Liver (tissue), 9 donors: ENCODE data around the gene AGAP5. TPM values are rescaled to one million over a fixed set of nuclear protein-coding genes. Genes with fewer than 3 reads are reported as not detected.
"Not testable (repeated sequence)": the region's sequence is repeated elsewhere in the genome, so short reads cannot be mapped to it uniquely, and the experiment has no call there.

Experiments
- DNase-seq: peaks from one replicate; pipeline ENCODE4 v3.0.0-alpha.2; 2017; ENCODE audit warnings: low spot score
- H3K27ac ChIP-seq, 2 donors: one replicate each; pipeline ENCODE4 v1.7.0; 2013; ENCODE audit warnings: inconsistent platforms in 2 of 2, low read length in 2 of 2, control low read depth in 1 of 2, low read depth in 1 of 2, mild to moderate bottlenecking in 1 of 2
- H3K27me3 ChIP-seq, 4 donors: one replicate each; pipeline versions ENCODE4 v1.6.1 to v1.7.0; 2013; ENCODE audit warnings: low read length in 3 of 4, inconsistent platforms in 1 of 4, mild to moderate bottlenecking in 1 of 4, moderate library complexity in 1 of 4; ENCODE audit not compliant: control insufficient read depth in 4 of 4, insufficient read depth in 4 of 4
- H3K36me3 ChIP-seq, 4 donors: one replicate each; pipeline versions ENCODE4 v1.6.1 to v1.7.0; 2013; ENCODE audit warnings: low read length in 3 of 4, mild to moderate bottlenecking in 3 of 4, low read depth in 1 of 4, moderate library complexity in 1 of 4; ENCODE audit not compliant: control insufficient read depth in 4 of 4, insufficient read depth in 3 of 4
- H3K4me1 ChIP-seq, 4 donors: one replicate each; pipeline versions ENCODE4 v1.6.1 to v1.7.0; 2013; ENCODE audit warnings: low read length in 3 of 4, mild to moderate bottlenecking in 3 of 4, moderate library complexity in 1 of 4; ENCODE audit not compliant: control insufficient read depth in 4 of 4, insufficient read depth in 4 of 4
- H3K4me3 ChIP-seq, 3 donors: one replicate each; pipeline versions ENCODE4 v1.6.1 to v1.7.0; 2013; ENCODE audit warnings: low read length in 3 of 3, control low read depth in 1 of 3, low read depth in 1 of 3, mild to moderate bottlenecking in 1 of 3
- H3K9ac ChIP-seq, 2 donors: one replicate each; pipeline ENCODE4 v1.7.0; 2013; ENCODE audit warnings: low read length in 2 of 2, mild to moderate bottlenecking in 2 of 2, moderate library complexity in 2 of 2, control low read depth in 1 of 2, low read depth in 1 of 2
- H3K9me3 ChIP-seq, 4 donors: one replicate each; pipeline versions ENCODE4 v1.6.1 to v1.7.0; 2013; ENCODE audit warnings: low read length in 3 of 4; ENCODE audit not compliant: control insufficient read depth in 4 of 4
- ATF3 ChIP-seq: IDR thresholded peaks from 2 replicates; pipeline ENCODE4 v1.6.1; 2016; ENCODE audit warnings: antibody characterized with exemption
- CTCF ChIP-seq: fragments of 150-350 bp; IDR thresholded peaks from 2 replicates; pipeline ENCODE4 v1.5.1; 2017; ENCODE audit warnings: improper control_type of control experiment, low read depth, low read length; ENCODE audit not compliant: missing input control
- EGR1 ChIP-seq, 2 donors: IDR thresholded peaks; 2 replicates each; pipeline ENCODE4 v1.6.1; 2016 to 2018; ENCODE audit warnings: antibody characterized with exemption in 2 of 2, low read depth in 2 of 2
- FOXA1 ChIP-seq: IDR thresholded peaks from 2 replicates; pipeline ENCODE4 v1.6.1; 2016; ENCODE audit warnings: antibody characterized with exemption
- GABPA ChIP-seq, 2 donors: IDR thresholded peaks in 1 of 2; conservative IDR thresholded peaks in 1 of 2; 2 replicates each; pipeline ENCODE4 v1.6.1; 2016; ENCODE audit warnings: antibody characterized with exemption in 2 of 2, mild to moderate bottlenecking in 1 of 2, moderate library complexity in 1 of 2
- HNF4A ChIP-seq, 2 donors: conservative IDR thresholded peaks; 2 replicates each; pipeline ENCODE4 v1.6.1; 2016; ENCODE audit warnings: antibody characterized with exemption in 2 of 2, mild to moderate bottlenecking in 2 of 2
- HNF4G ChIP-seq: IDR thresholded peaks from 2 replicates; pipeline ENCODE4 v1.6.1; 2016; ENCODE audit warnings: antibody characterized with exemption
- JUND ChIP-seq, 2 donors: IDR thresholded peaks; 2 replicates each; pipeline ENCODE4 v1.6.1; 2016; ENCODE audit warnings: antibody characterized with exemption in 2 of 2
- MAX ChIP-seq: IDR thresholded peaks from 2 replicates; pipeline ENCODE4 v1.6.1; 2016; ENCODE audit warnings: antibody characterized with exemption
- NR2F2 ChIP-seq: IDR thresholded peaks from 2 replicates; pipeline ENCODE4 v1.6.1; 2016; ENCODE audit warnings: antibody characterized with exemption
- RAD21 ChIP-seq, 2 donors: IDR thresholded peaks; 2 replicates each; pipeline ENCODE4 v1.6.1; 2016; ENCODE audit warnings: antibody characterized with exemption in 2 of 2, mild to moderate bottlenecking in 2 of 2
- REST ChIP-seq: IDR thresholded peaks from 2 replicates; pipeline ENCODE4 v1.6.1; 2016; ENCODE audit warnings: antibody characterized with exemption, mild to moderate bottlenecking
- RXRA ChIP-seq, 2 donors: IDR thresholded peaks; 2 replicates each; pipeline ENCODE4 v1.6.1; 2017 to 2018; ENCODE audit warnings: antibody characterized with exemption in 2 of 2, mild to moderate bottlenecking in 1 of 2
- WGBS: extraction: QIAGEN DNeasy Blood & Tissue Kit; methylation state at CpG from one replicate; pipeline ENCODE4 v1.1.7; 2013; 5-methylcytosine and 5-hydroxymethylcytosine counted together
- polyA plus RNA-seq, 2 donors: library from polyadenylated mRNA; stranded (reverse) in 1 of 2; unstranded in 1 of 2; fragments of 200-250 nt in 1 of 2; fragments of >200 nt in 1 of 2; fragmentation: Nextera tagmentation in 1 of 2; extraction: Ambion mirVana in 1 of 2; gene quantifications; one replicate each; pipeline versions ENCODE4 v1.2.1 to v1.2.3, GENCODE V29; 2013 to 2015
- total RNA-seq, 2 donors: library from RNA; depleted of rRNA; stranded (reverse); fragments of >200 nt; gene quantifications; one replicate each; pipeline ENCODE4 v1.2.3, GENCODE V29; 2014
- donor health status: healthy.
- donor health status: healthy.
- donor health status: healthy.
- donor health status: healthy.
- donor health status: healthy.

AGAP5 gene
- total and polyA plus RNA-seq, 4 donors, result 1.4 to 9.1 (median 2.5) TPM

- H3K9ac ChIP-seq, result no peak overlapping the region
- 72% methylated on average over 4 of the region's 4 CpGs for WGBS
- H3K9me3 ChIP-seq, result no peaks in the 10 kb centered on the region
- H3K27me3 ChIP-seq, result no peaks in the 10 kb centered on the region
- H3K4me1 ChIP-seq, result no peaks in the 10 kb centered on the region
- peaks cover 5 to 62% (median 43%) of the 10 kb centered on the region in 4 donors for H3K36me3 ChIP-seq
- no peak overlapping the region for H3K27ac ChIP-seq
- DNase-seq, result no peak
- no peak for TF ChIP-seq ATF3
- TF ChIP-seq HNF4G, result no peak
- TF ChIP-seq GABPA (IDR thresholded peaks at IDR 0.05 in 1 of 2, conservative IDR thresholded peaks at IDR 0.05 in 1 of 2), result no peak
- no peak for TF ChIP-seq CTCF
- no peak for TF ChIP-seq MAX
- no peak for TF ChIP-seq NR2F2
- no peak for TF ChIP-seq RAD21 (IDR thresholded peaks at IDR 0.05)
- no peak for TF ChIP-seq FOXA1
- TF ChIP-seq EGR1 (IDR thresholded peaks at IDR 0.05; ENCODE audit: low read depth in 2 of 2), result no peak
- no peak overlapping the region for H3K4me3 ChIP-seq
Observed at GRCh38 chr10:73723516-73723915, 25.6 kb upstream of the AGAP5 start.

GRCh38 chr10:73720561-73720960, 22.7 kb upstream of the AGAP5 start:
- 87% methylated on average over 4 of the region's 4 CpGs for WGBS

GRCh38 chr10:73717556-73717955, 19.6 kb upstream of the AGAP5 start:
- WGBS, result 70% methylated on average over 5 of the region's 5 CpGs
- no peak overlapping the region for H3K27ac ChIP-seq
- peaks cover 0 to 1% (median 0%) of the 10 kb centered on the region in 4 donors for H3K4me1 ChIP-seq
- H3K9me3 ChIP-seq, result no peaks in the 10 kb centered on the region
- no peaks in the 10 kb centered on the region for H3K27me3 ChIP-seq
- no peak for DNase-seq
- TF ChIP-seq RXRA (IDR thresholded peaks at IDR 0.05), result no peak
- no peak for TF ChIP-seq HNF4A (conservative IDR thresholded peaks at IDR 0.05)
- TF ChIP-seq GABPA (IDR thresholded peaks at IDR 0.05 in 1 of 2, conservative IDR thresholded peaks at IDR 0.05 in 1 of 2), result no peak
- TF ChIP-seq RAD21 (IDR thresholded peaks at IDR 0.05), result no peak
- no peak for TF ChIP-seq HNF4G
- TF ChIP-seq FOXA1, result no peak
- TF ChIP-seq JUND (IDR thresholded peaks at IDR 0.05), result no peak
- TF ChIP-seq NR2F2, result no peak
- TF ChIP-seq REST, result no peak
- H3K9ac ChIP-seq, result no peak overlapping the region
- H3K4me3 ChIP-seq, result no peak overlapping the region
- H3K36me3 ChIP-seq, result peaks cover 9 to 55% (median 45%) of the 10 kb centered on the region in 4 donors

More at GRCh38 chr10:73720561-73720960, 22.7 kb upstream of the AGAP5 start:
- not testable (repeated sequence) for DNase-seq, H3K4me1 ChIP-seq, H3K4me3 ChIP-seq, H3K27ac ChIP-seq, H3K9ac ChIP-seq, H3K9me3 ChIP-seq, H3K27me3 ChIP-seq
- peaks cover 8 to 70% (median 55%) of the 10 kb centered on the region in 4 donors for H3K36me3 ChIP-seq
